ENCODE data around the gene TLL1. TPM values are rescaled to one million over a fixed set of nuclear protein-coding genes. Genes with fewer than 3 reads are reported as not detected.

The TLL1 gene
- 1.1 TPM for polyA plus RNA-seq (2013, experiment 1 of 2)
- polyA plus RNA-seq (2013, experiment 2 of 2) = 0.71 TPM

DNA sequence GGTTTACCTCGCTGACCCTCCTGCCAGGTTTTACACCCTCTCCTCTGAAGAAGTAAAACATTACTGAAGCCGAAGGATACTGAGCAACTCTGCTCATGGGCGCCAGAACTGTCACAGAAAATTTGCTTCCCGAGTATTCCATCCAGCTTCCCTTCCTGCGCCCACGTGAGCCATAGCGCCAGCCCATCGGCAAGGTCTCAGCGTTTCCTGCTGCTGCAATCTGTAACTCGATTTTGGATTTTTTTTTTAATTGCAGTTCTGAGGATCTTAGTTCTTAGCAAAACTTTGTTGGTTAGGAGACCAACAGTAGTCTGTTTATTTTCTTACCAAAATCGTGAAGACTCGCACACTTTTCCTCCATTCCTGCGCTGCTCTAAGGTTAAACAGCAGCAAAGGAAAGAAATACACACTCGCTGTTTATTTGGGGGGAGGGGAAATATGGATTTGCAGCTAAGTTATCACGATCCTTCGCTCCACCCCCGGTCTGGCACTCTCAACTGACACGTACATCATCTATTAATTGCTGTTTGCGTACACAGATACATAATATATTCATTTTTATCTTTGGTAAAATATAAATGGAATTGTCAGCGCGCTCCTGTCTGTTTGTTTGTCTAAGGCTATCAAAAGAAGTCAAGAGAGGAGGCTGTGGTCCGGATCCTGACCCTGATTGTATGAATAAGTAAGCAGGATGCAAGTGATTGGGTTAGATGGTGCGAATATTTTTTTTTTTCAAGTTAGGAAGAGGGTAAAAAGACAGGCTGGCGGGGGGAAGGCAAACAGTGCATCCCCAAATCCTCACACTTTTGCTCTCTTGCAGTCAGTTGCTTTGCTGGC, at the start of gene TLL1:
Gene TLL1, plus strand, starts transcription at position 777 of the 837 bp plus-strand sequence. CDS start 668 bp downstream, outside the sequence.
- Histone ChIP-seq H3K36me3 (ENCODE audit: control insufficient read depth, insufficient read depth, low read length) (no peaks in the 10 kb centered on the region), H3K4me1 (ENCODE audit: control insufficient read depth, insufficient read depth, low read length, poor library complexity, severe bottlenecking) (peaks cover 8% of the 10 kb centered on the region), H3K4me3 (ENCODE audit: extremely low read depth, insufficient read depth, low read length, poor library complexity, severe bottlenecking) (peak within 1 kb of the TSS; percentile 45), H3K9me3 (ENCODE audit: control insufficient read depth, low read length) (no peaks in the 10 kb centered on the region), H3K27ac (ENCODE audit: low read depth, low read length, severe bottlenecking) (no peak within 1 kb of the TSS)
- WGBS, 2 experiments (ENCODE audit: insufficient coverage in 2 of 2) = 2 to 4% methylated on average over 11 of the region's 24 CpGs

- Histone ChIP-seq H3K36me3 (ENCODE audit: control insufficient read depth, insufficient read depth, low read length) (no peaks in the 10 kb centered on the region), H3K9me3 (ENCODE audit: control insufficient read depth, low read length) (no peaks in the 10 kb centered on the region), H3K4me3 (ENCODE audit: extremely low read depth, insufficient read depth, low read length, poor library complexity, severe bottlenecking) (no peak overlapping the region), H3K4me1 (ENCODE audit: control insufficient read depth, insufficient read depth, low read length, poor library complexity, severe bottlenecking) (no peaks in the 10 kb centered on the region), H3K27ac (ENCODE audit: low read depth, low read length, severe bottlenecking) (no peak overlapping the region)
- 86 to 100% methylated on average over 1 of the region's 1 CpG for WGBS, 2 experiments (ENCODE audit: insufficient coverage in 2 of 2)
Observed at GRCh38 chr4:165826166-165826565, 46.9 kb upstream of the TLL1 start.

GRCh38 chr4:165827018-165827417, 46.0 kb upstream of the TLL1 start:
- no peak overlapping the region for H3K4me3 ChIP-seq (ENCODE audit: extremely low read depth, insufficient read depth, low read length, poor library complexity, severe bottlenecking)
- no peaks in the 10 kb centered on the region for H3K36me3 ChIP-seq (ENCODE audit: control insufficient read depth, insufficient read depth, low read length)
- no peaks in the 10 kb centered on the region for H3K9me3 ChIP-seq (ENCODE audit: control insufficient read depth, low read length)
- WGBS, 2 experiments (ENCODE audit: insufficient coverage in 2 of 2) = 73 to 90% methylated on average over 1 of the region's 1 CpG
- H3K27ac ChIP-seq (ENCODE audit: low read depth, low read length, severe bottlenecking) = no peak overlapping the region
- H3K4me1 ChIP-seq (ENCODE audit: control insufficient read depth, insufficient read depth, low read length, poor library complexity, severe bottlenecking) = no peaks in the 10 kb centered on the region

DNA sequence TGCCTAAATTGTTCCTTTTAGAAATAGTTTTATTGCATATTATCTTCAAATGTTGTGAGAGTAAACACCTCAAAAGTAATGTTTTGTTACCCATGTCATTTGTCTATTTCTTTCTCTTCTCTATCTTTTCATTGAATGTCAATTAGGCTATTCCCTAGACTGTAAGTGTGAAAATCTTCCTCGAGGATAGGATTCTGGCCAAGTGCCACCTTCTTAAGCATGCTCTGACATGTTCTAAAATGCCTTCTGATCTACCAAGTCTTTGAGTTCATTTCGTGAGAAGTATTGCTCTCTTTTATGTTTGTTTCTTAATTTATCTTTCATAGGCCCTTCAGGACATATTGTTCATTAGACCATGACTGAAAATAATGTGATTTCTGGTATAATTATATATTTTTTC, 44.1 kb upstream of the TLL1 start:
- 71 to 88% methylated on average over 1 of the region's 2 CpGs for WGBS, 2 experiments (ENCODE audit: insufficient coverage in 2 of 2)
- H3K36me3 ChIP-seq (ENCODE audit: control insufficient read depth, insufficient read depth, low read length) = no peaks in the 10 kb centered on the region
- no peak overlapping the region for H3K27ac ChIP-seq (ENCODE audit: low read depth, low read length, severe bottlenecking)
- H3K4me3 ChIP-seq (ENCODE audit: extremely low read depth, insufficient read depth, low read length, poor library complexity, severe bottlenecking) = no peak overlapping the region
- no peaks in the 10 kb centered on the region for H3K4me1 ChIP-seq (ENCODE audit: control insufficient read depth, insufficient read depth, low read length, poor library complexity, severe bottlenecking)
- no peaks in the 10 kb centered on the region for H3K9me3 ChIP-seq (ENCODE audit: control insufficient read depth, low read length)

GRCh38 chr4:165834116-165834515, 38.9 kb upstream of the TLL1 start:
- no peaks in the 10 kb centered on the region for H3K9me3 ChIP-seq (ENCODE audit: control insufficient read depth, low read length)
- no peaks in the 10 kb centered on the region for H3K4me1 ChIP-seq (ENCODE audit: control insufficient read depth, insufficient read depth, low read length, poor library complexity, severe bottlenecking)
- WGBS, 2 experiments (ENCODE audit: insufficient coverage in 2 of 2) = no CpG with 5 or more reads among the region's 2 CpGs

GRCh38 chr4:165838575-165838974, 34.5 kb upstream of the TLL1 start:
- no peak overlapping the region for H3K27ac ChIP-seq (ENCODE audit: low read depth, low read length, severe bottlenecking)
- no CpG with 5 or more reads among the region's 1 CpG for WGBS, 2 experiments (ENCODE audit: insufficient coverage in 2 of 2)
- H3K36me3 ChIP-seq (ENCODE audit: control insufficient read depth, insufficient read depth, low read length) = no peaks in the 10 kb centered on the region
- no peaks in the 10 kb centered on the region for H3K9me3 ChIP-seq (ENCODE audit: control insufficient read depth, low read length)
- no peak overlapping the region for H3K4me3 ChIP-seq (ENCODE audit: extremely low read depth, insufficient read depth, low read length, poor library complexity, severe bottlenecking)
- no peaks in the 10 kb centered on the region for H3K4me1 ChIP-seq (ENCODE audit: control insufficient read depth, insufficient read depth, low read length, poor library complexity, severe bottlenecking)

More at GRCh38 chr4:165834116-165834515, 38.9 kb upstream of the TLL1 start:
- no peaks in the 10 kb centered on the region for H3K36me3 ChIP-seq (ENCODE audit: control insufficient read depth, insufficient read depth, low read length)
- H3K4me3 ChIP-seq (ENCODE audit: extremely low read depth, insufficient read depth, low read length, poor library complexity, severe bottlenecking) = no peak overlapping the region
- H3K27ac ChIP-seq (ENCODE audit: low read depth, low read length, severe bottlenecking) = no peak overlapping the region

DNA sequence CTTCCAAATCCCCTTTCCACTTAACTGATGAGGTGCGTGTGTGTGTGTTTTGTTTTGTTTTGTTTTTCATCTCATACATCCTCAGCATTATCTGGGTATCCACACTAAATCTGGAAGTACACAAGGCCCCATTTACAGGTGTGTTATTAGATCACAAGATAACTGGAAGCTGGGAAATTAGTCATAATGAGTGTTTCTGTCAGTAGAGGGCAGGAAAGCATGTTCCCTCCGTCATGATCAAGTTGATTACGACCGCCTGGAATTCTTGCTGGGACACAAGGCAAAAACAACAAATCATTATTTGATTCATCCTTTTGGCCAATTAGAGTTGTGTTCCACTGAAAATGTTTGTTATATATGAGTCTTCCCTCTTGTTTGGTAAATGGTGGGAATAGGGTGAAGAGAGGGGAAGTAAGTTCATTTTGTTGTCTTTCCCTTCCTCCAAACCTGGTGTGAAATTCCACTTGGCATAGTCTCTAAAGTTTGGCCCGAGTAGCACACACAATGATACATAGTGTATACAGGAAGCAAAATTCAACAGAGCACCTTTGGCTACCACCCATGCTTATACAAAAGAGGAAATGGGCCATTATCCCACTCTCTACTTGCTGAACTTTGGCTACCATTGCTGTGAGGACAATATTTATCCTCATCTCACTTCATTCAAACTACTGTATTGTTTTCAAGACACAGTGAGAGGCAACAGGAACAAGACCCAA, 33.3 kb upstream of the TLL1 start:
- 100% methylated on average over 1 of the region's 5 CpGs; no CpG with 5 or more reads in 1 of the 2 experiments for WGBS, 2 experiments (ENCODE audit: insufficient coverage in 2 of 2)
- Histone ChIP-seq H3K36me3 (ENCODE audit: control insufficient read depth, insufficient read depth, low read length) (no peaks in the 10 kb centered on the region), H3K4me3 (ENCODE audit: extremely low read depth, insufficient read depth, low read length, poor library complexity, severe bottlenecking) (no peak overlapping the region), H3K27ac (ENCODE audit: low read depth, low read length, severe bottlenecking) (no peak overlapping the region), H3K4me1 (ENCODE audit: control insufficient read depth, insufficient read depth, low read length, poor library complexity, severe bottlenecking) (no peaks in the 10 kb centered on the region), H3K9me3 (ENCODE audit: control insufficient read depth, low read length) (no peaks in the 10 kb centered on the region)

GRCh38 chr4:165842684-165843083, 30.4 kb upstream of the TLL1 start:
- Histone ChIP-seq H3K27ac (ENCODE audit: low read depth, low read length, severe bottlenecking) (no peak overlapping the region), H3K9me3 (ENCODE audit: control insufficient read depth, low read length) (no peaks in the 10 kb centered on the region), H3K4me1 (ENCODE audit: control insufficient read depth, insufficient read depth, low read length, poor library complexity, severe bottlenecking) (no peaks in the 10 kb centered on the region), H3K4me3 (ENCODE audit: extremely low read depth, insufficient read depth, low read length, poor library complexity, severe bottlenecking) (no peak overlapping the region), H3K36me3 (ENCODE audit: control insufficient read depth, insufficient read depth, low read length) (no peaks in the 10 kb centered on the region)

- 80 to 83% methylated on average over 1 of the region's 7 CpGs for WGBS, 2 experiments (ENCODE audit: insufficient coverage in 2 of 2)
- H3K27ac ChIP-seq (ENCODE audit: low read depth, low read length, severe bottlenecking) = no peak overlapping the region
- H3K4me3 ChIP-seq (ENCODE audit: extremely low read depth, insufficient read depth, low read length, poor library complexity, severe bottlenecking) = no peak overlapping the region
- no peaks in the 10 kb centered on the region for H3K36me3 ChIP-seq (ENCODE audit: control insufficient read depth, insufficient read depth, low read length)
- no peaks in the 10 kb centered on the region for H3K9me3 ChIP-seq (ENCODE audit: control insufficient read depth, low read length)
- no peaks in the 10 kb centered on the region for H3K4me1 ChIP-seq (ENCODE audit: control insufficient read depth, insufficient read depth, low read length, poor library complexity, severe bottlenecking)
Observed at GRCh38 chr4:165844161-165844560, 28.9 kb upstream of the TLL1 start.

DNA sequence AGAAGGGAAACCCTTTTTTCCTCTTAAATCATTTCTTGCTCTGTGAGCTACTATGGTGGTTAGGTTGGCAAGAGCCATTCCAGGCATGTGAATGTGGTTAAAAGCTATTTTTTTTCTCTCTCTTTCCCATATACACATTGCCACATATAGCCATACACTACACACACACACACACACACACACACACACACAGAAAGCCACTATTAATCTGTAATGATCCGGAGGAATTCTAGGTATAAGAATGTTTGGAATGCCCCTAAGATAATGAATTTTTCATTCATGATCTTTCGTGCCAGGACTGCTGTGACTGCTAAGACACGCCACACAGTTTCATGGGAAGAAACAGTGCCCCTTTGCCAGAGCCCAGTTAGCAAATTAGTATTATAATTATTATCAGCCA, 21.8 kb upstream of the TLL1 start:
- Histone ChIP-seq H3K27ac (ENCODE audit: low read depth, low read length, severe bottlenecking) (no peak overlapping the region), H3K4me3 (ENCODE audit: extremely low read depth, insufficient read depth, low read length, poor library complexity, severe bottlenecking) (no peak overlapping the region), H3K36me3 (ENCODE audit: control insufficient read depth, insufficient read depth, low read length) (no peaks in the 10 kb centered on the region), H3K4me1 (ENCODE audit: control insufficient read depth, insufficient read depth, low read length, poor library complexity, severe bottlenecking) (no peaks in the 10 kb centered on the region), H3K9me3 (ENCODE audit: control insufficient read depth, low read length) (no peaks in the 10 kb centered on the region)
- WGBS, 2 experiments (ENCODE audit: insufficient coverage in 2 of 2) = 77% methylated on average over 2 of the region's 3 CpGs; no CpG with 5 or more reads in 1 of the 2 experiments

DNA sequence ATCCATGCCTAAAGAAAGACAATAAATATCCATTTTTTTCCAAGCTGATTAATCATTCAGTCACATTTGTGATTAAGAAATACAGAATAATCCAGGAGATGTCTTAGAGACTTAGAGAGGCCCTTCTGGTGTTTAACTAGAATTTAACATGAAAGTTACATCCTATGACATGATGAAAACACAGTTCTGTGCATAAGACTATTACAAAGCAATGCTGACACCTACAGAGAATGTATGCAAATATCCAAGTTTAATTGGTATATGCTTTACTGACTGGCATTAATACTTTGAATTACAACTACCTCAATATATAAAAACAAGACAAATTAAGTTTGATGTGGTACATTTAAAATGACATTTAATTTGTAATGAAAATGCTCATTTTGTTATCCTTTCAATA, 17.8 kb upstream of the TLL1 start:
- Histone ChIP-seq H3K4me1 (ENCODE audit: control insufficient read depth, insufficient read depth, low read length, poor library complexity, severe bottlenecking) (no peaks in the 10 kb centered on the region), H3K4me3 (ENCODE audit: extremely low read depth, insufficient read depth, low read length, poor library complexity, severe bottlenecking) (no peak overlapping the region), H3K36me3 (ENCODE audit: control insufficient read depth, insufficient read depth, low read length) (no peaks in the 10 kb centered on the region), H3K9me3 (ENCODE audit: control insufficient read depth, low read length) (no peaks in the 10 kb centered on the region), H3K27ac (ENCODE audit: low read depth, low read length, severe bottlenecking) (no peak overlapping the region)
